ENCODE results near the gene PLEKHB2.
"Not testable (repeated sequence)": the region's sequence is repeated elsewhere in the genome, so short reads cannot be mapped to it uniquely, and the experiment has no call there.

The PLEKHB2 gene

GRCh38 chr2:131105156-131105949, at the start of gene PLEKHB2:
PLEKHB2 (plus strand) TSS chr2:131105336; CDS start chr2:131120942, 15,606 bp downstream.
- peak; percentile 56 for DNase-seq

DNA sequence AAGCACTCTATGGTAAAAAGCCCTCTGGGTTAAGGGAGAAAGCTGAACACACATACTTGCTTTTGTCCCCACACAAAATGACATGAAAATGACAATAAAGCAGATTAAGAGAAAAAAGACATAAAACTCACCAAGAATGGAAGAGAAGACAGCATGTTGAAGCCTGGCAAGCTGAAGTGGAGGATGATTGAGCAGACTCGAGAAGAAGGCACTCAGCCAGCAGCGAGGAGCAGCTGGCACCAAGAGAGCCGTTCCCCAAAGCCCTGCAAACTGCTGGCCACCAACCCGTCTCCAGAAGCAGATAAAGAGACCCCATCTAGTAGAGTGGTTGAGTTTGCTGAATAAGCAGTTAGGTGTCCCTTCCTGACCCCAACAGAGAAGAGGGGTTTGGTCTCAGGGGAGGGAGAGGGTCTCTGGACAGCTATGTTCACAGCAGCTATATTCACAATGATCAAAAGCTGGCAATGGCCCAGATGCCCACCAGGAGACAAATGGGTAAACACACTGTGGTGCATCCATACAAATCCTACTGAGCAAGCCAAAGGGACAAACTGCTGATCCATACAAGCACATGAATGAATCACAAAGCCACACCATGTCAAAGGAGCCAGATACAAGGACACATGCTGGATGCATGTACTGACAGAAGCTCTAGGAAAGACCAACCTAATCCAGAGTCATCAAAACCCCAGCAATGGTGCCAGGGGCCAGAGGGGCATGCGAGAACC, 48.8 kb upstream of the PLEKHB2 start:
- no peak for DNase-seq

DNA sequence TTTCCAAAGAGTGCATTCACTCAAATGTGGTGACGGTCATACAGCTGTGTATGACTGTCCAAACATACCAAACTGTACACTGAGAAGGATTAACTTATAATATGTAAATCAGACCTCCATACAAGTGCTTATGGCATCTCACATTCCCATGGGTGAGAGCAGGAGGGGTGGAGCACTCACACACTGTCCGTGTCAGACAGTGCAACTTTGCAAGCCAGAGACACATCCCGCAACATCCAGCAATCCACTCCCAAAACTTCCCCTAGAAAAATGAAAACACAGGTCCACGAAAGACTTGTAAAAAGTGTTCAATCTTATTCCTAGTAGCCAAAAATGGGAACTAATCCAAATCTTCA, 48.2 kb upstream of the PLEKHB2 start:
- no peak for DNase-seq

- DNase-seq, result no peak
Observed at GRCh38 chr2:131058214-131058843, 46.8 kb upstream of the PLEKHB2 start.

DNA sequence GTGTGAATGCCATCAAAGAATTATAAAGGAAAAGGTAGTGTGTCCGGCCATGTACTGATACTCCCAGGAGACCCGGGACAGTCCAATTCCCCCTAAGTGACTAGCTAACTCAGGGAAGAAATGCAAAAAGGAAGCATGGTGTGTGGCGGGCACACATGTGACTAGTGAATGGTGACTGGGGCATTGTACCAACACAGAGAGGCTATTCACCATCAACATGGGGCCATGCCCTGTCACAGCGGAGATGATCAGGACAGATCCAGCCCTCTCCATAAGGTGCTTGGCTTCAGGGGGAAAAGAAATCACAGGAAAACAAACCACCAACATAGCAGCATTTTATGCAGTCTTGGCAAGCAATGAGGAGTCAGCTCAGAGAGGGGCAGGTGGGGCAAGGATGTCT, 46.2 kb upstream of the PLEKHB2 start:
- no peak for DNase-seq

DNA sequence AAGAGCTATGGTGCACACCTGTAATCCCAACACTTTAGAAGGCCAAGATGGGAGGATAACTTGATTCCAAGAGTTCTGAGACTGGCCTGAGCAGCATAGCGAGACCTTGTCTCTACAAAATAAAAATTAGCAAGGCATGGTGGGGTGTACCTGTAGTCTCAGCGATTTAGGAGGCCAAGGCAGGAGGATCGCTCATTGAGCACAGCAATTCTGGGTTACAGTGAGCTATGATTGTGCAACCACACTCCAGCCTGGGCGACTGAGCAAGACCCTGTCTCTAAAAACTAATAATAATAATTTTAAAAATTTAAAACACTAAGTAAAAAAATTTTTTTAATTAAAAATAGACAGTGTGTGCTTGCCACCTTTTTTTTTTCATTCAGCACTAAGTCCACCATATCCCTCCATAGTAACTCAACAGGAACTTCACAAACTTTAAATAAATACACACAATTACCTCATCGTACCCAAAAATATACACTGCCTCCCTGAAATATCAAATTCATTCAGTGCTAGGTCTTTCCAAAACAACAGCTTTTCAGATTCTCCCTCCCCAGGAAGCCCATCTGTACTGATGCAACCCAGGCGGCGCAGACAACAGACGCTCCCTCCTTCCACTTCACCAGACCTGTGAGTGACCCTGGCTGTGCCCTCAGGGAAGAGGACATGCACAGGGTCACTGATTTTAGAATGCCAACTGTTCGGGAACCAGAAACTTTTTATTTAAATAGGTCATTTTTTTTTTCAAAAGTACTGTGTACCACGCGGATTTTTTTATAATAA, 41.4 kb upstream of the PLEKHB2 start:
- DNase-seq, result no peak

DNA sequence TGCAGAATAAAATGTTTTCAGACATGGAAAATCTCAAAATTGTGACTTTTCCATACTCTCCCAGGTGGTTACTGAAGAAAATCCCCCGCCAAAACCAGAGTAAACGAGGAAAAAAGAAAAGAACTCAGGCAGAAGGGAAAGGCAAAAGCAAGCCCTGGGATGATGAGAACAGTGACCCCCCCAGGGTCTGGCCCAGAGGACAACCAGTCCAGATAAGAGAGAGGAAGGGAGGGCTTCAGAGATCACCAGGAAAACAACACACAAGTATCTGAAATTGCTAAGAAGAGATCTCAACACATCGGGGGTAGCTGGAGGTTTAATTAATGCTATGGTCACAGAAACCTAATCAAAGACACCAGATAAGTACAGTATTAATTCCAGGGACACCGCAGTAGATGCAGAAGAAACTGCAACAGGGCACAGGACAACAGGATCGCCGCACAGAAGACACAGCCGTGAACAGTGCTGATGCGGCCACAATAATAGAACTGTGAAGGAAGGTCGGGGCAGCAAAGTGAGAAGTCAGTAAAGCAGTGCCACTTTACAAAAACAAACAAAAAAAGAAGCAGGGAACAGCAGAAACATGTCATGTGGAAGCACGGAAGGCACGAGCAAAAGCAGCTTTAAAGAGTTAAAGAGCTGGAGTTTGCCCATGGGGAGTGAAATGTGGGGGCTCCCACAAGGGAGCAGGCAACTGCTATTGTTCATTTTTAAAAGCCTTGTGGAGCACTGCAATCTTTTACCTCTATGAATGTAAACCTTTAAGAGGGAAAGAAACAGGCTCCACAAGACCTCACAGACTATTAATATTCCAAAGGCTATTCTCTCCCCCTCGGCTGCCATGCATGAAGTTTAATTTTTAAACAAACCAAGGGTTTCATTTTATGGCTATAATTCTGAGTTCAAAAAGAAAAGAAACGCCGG, 40.3 kb upstream of the PLEKHB2 start:
- DNase-seq, result no peak

- no peak for DNase-seq
Observed at GRCh38 chr2:131067465-131068125, 37.5 kb upstream of the PLEKHB2 start.

GRCh38 chr2:131068172-131068571, 37.0 kb upstream of the PLEKHB2 start:
- not testable (repeated sequence) for DNase-seq

DNA sequence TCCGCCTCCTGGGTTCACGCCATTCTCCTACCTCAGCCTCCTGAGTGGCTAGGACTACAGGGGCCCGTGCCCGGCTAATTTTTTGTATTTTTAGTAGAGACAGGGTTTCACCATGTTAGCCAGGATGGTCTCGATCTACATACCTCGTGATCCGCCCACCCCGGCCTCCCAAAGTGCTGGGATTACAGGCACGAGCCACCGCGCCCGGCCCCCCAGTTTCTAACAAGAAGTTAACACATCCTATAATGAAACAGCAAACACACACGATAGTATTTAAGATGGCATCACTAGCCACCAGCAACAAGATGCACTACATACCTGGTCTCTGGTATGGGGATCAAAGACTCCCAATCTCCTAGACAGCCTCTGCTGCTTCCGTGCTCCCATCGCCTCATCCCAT, 29.6 kb upstream of the PLEKHB2 start:
- not testable (repeated sequence) for DNase-seq

- DNase-seq, result no peak
Observed at GRCh38 chr2:131076707-131077106, 28.4 kb upstream of the PLEKHB2 start.

- no peak for DNase-seq
Observed at GRCh38 chr2:131077182-131077846, 27.8 kb upstream of the PLEKHB2 start.

DNA sequence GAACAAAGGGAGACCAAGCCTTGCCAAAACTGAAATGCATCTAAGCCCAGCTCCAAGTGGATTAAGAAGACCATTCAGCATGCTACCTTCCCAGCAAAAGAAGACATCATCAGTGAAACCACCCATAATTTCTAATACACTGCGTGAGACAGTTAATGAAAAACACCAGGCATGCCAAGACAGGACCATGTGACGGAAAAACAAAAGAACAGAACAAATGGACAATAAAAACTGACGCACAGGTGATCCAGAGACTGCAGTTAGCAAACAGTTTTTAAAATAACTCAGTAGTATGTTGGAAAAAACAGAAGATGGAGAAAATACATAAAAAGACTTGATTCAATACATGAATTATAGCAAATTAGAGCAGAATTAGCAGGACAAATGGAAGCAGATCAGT, 27.2 kb upstream of the PLEKHB2 start:
- no peak for DNase-seq

DNA sequence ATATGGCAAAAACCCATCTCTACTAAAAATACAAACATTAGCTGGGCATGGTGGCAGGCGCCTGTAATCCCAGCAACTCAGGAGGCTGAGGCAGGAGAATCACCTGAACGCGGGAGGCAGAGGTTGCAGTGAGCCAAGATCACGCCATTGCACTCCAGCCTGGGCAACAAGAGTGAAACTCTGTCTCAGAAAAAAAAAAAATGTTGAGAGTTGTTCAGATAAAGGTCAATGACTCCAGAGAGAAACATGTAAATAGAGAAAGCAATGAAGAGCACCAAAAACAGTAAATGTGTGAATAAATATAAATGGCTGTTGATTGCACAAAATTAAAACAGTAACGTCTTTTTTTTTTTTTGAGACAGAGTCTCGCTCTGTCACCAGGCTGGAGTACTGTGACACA, 25.2 kb upstream of the PLEKHB2 start:
- not testable (repeated sequence) for DNase-seq

DNA sequence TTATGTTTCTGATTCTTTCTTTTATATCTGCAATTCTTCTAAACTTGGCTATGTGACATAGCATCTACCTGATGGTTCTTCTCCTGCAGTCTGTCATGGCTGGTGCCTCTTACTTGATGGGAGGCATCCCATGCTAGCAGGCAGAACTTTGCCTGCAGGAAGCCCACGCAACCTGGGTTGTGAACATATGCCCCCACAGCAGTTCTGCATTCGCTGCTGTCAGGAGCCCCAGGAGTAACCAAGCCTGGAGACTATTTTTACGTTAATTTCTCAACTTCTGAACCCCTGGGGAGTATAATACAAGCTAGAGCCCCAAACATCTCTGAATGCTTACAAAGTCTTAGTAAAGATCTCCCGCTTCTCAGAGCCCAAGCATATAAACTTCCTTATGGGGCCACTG, 23.9 kb upstream of the PLEKHB2 start:
- no peak for DNase-seq

DNA sequence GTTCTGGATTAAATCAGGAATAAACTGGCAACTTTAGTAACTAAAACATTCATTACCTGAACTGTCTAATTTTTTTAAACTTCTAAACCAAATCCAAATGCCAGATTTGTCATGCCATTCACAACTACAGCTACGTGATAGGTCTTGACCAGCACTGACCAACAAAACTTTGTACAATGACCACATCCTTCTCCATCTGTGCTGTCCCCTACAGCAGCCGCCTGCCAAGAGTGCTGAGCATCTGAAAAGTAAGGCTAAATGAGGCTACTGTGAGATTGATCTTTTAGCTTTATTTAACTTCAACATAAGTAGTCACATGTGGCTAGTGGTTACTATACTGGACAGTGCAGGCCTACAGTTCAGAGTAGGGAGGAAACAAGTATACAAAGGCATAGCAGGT, 19.5 kb upstream of the PLEKHB2 start:
- DNase-seq, result no peak

DNA sequence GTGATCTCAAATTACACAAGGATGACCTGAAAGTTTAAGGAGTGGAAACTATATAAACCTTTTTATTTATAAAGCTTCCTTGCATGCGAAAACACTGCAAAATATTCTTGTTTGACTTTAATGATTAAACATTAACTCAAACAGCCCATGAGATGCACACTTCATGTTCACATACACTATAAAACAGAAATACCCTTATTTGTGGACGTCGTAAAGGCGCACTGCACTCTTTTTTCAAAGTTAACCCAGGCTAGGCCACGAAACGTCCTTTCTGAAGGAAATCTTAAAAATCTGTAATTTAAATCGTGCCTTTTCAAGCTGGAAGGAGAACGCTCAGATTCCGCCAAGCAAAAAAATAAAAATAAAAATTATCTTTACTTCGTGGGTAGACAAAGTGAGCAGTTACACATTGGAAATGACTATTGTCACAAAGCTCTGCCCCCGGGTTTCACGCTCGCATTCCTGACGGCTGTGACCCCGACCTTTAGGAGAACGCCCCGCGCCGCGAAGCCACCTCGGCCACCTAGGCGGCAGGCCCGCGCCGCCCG, 12.6 kb upstream of the PLEKHB2 start:
- no peak for DNase-seq

DNA sequence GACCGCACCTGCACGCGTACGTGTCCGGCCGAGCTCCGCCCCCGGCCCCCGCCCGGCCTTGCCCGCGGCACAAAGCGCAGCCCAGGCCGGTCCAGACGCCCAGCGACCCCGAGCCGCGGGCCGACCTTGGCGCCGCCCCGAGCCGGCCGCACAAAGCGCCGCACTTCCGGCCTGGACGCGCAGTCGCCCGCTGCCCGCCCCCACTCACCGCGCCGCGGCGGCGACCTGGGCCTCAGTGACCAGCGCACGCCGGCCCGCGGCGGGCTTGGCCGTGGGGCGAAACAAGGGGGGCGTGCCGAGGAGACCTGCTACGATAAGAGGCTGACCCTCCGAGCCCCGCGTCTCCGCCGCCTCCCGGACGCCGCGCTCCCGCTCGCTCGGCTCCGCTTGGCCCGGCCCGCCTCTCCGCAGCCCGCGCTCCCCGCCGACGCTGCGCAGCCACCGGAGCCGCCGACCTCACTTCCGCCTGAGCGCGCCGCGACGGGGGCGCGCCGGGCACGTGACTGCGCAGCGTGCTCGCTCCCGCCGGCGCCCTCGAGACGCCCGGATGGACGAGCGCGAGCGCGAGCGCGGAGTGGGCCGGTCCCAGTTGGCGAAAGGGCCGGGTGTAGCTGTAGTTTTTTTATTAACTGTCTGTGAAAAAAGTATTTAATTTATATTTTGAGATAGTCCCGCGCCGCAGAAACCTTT, 12.0 kb upstream of the PLEKHB2 start, which contains the start of gene FAM168B:
Gene FAM168B (minus strand): TSS at position 455 of the 690 bp plus-strand sequence. CDS start 10,814 bp downstream, outside the sequence.
- DNase-seq, result peak; percentile 77

DNA sequence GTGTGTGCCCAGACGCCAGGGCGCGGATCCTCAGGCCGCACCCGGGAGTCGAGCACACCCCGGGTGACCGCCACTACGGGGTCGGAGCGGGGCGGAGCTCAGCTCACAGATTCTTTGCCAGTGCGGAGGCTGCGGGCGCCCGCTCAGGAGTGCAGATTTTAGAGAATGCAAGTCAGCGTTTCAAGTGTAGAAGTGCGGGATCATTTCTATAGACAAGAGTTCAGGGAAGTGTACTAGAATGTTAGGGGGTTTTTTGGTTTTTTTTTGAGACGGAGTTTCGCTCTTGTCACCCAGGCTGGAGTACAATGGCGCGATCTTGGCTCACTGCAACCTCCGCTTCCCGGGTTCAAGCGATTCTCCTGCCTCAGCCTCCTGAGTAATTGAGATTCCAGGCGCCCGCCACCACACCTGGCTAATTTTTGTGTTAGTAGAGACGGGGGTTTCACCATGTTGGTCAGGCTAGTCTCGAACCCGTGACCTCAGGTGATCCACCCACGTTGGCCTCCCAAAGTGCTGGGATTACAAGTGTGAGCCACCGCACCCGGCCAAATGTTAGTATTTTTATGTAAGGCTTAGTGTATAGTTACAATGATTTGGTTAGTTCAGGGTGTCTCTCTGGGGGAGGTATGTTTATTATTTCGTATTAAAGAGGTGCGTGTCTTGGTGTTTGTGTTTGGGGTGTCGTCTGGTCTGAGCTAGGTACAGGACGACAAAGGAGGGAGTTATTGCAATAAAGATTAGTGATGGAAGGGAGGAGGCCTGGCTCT, 11.3 kb upstream of the PLEKHB2 start:
- no peak for DNase-seq

Measured in cortex of kidney (tissue), 1 donor.